Sciatic nerve (tissue), 2 donors: ENCODE data around the gene LIFR. TPM values are rescaled to one million over a fixed set of nuclear protein-coding genes. Genes with fewer than 3 reads are reported as not detected.

Experiments used
- ATAC-seq: fragments of 200-7000 bp; cut with Tn5 transposase; one replicate; pipeline ENCODE4 v1.9.1; 2020; ENCODE audit warnings: mild to moderate bottlenecking, moderate library complexity
- DNase-seq: peaks from one replicate; pipeline ENCODE4 v3.0.0-alpha.2; 2020; ENCODE audit warnings: low spot score
- intact Hi-C: fragments of 100-400 bp; cut with DNase I; formaldehyde crosslinking; loops from one replicate; pipeline ENCODE4 v1.14.2; 2022
- total RNA-seq: library from RNA; stranded (reverse); fragmentation: NEBNext Ultra II Directional; extraction: Animal tissue kit (Norgen Biotek cat#: 25700); gene quantifications from one replicate; pipeline ENCODE4 v1.2.1, GENCODE V29; 2021
- donor health status: DM: no; HTN: no; CAD: no.
- donor health status: DM: no; HTN: no; CAD: no.

The LIFR gene
- total RNA-seq, 1 donor from 2014 or later = 106 TPM

GRCh38 chr5:38555354-38556087 is 925 bp downstream of the LIFR start:
- intact Hi-C loops = no loop called here
- DNase-seq = no peak
- peak; percentile 2 for ATAC-seq

- no peak for DNase-seq
- intact Hi-C loops = no loop called here
- ATAC-seq = no peak
Measured at GRCh38 chr5:38554861-38555260, 1.6 kb downstream of the LIFR start.

DNA sequence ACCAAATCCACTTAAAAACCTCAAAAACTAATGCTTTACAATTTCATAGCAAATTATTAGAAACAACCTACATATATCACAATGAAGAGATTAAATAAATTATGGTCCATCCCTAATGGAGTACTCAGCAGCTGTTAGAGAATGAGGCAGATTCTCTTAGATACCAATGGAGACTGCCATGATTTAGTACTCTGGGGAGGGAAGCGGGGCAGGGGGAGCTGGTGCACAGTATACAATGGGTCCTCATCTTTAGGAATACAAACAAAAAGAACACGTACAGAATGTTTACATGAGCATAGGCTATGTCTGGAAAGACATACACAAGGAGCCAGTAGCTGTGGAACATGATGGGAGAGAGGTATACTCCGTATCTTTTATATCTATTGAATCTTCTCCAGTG is 2.0 kb downstream of the LIFR start:
- no peak for ATAC-seq
- intact Hi-C loops = no loop called here
- no peak for DNase-seq

DNA sequence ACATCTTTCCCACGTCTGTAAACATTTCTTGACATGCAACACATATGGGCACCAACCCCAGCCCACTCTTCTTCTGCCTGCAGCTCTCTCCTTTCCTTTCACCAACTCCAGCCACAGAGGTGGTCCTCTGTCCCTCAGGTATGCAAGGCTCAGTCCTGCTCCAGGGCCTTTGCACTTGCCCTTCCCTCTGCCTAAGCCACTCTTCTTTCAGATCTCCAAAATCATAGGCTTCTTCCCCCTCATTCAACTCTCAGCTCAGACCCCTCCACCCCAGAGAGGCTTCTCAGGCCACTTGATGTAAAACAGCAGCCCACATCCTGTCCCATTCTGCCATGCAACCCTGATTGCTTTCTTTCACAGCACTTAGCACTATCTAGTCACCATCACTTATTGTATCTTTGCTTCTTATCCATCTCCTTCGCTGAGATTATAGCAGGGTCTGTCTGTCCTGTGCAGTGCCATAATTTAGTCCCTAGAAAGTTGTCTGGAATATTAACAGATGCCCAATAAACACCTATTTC is 3.4 kb downstream of the LIFR start:
- DNase-seq = no peak
- no peak for ATAC-seq
- intact Hi-C loops = no loop called here

DNA sequence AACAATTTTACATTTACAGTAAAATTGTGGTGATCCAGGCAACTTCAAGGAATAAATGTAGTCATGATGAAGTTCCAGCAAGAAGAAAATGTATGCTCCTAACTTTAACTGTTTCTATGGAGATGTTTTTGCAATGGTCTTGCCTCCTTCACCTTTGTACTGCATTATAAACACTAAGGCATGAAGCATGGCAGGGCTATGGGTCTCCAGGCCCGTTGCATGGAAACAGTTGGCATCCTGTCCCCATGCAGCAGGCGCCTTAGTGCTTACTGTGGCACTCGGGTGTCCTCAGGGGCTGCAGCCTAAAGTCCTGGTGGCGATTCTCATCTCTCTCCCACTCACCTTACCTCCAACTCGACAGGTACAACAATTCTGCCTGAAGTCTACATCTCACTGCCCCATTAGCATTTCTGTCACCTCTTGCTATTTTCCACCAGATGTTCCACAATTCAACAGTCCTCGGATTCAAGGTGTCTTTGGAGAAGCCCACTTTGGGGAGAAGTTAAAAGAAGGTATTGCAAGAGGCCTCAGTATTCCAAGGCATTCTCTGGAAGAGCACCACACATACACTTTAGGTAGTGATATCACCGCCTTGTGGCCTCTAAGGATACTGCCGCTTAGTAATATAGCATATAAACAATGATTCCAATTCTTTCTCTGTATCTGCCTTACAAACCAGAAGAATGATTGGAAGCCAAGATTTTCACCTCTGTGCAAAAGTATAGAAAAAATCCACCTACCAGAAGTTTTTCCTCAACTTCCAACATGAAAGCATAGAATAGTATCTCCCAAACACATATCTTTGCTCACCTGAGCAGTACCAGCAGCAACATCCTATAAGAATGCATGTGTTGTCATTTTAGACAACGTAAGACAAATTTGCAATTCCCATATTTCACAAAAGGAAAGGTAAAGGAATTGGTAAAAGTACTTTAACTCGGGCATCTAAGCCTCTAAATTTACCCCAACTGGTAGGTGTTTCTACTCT is 5.1 kb downstream of the LIFR start:
- ATAC-seq (peak; percentile 31), DNase-seq (no peak)
- intact Hi-C loops = no loop called here

DNA sequence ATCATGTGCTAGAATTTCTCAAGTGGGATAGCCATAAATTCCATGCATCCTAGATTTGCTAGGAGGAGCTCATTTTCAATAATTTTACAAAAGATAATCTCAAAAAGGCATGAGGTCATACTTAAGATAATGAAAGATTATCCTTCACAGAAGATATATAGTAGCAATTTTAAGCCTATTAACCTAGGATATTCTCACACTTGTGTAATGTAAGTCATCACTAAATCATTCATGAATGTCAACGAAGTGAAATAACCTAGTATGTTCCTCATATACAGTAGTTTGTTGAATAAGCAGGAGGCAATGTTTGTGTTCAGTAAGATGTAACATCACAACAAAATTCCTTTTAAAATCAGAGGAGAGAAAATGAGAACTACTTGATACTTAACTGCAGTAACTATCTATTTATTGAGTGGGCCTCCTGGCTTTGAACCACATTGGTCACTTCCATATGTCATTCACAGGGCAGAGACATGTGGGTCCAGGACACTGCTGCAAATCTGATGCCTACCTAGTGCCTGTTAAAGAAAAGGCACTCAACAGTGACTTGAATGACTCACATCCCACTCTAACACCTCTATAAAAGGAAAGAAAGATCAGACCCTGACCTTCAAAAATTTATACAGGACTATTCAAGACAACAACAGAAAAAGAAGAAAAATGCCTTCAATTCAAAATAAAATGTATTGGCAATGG is 8.2 kb downstream of the LIFR start:
- intact Hi-C loops = no loop called here
- ATAC-seq (no peak), DNase-seq (no peak)

DNA sequence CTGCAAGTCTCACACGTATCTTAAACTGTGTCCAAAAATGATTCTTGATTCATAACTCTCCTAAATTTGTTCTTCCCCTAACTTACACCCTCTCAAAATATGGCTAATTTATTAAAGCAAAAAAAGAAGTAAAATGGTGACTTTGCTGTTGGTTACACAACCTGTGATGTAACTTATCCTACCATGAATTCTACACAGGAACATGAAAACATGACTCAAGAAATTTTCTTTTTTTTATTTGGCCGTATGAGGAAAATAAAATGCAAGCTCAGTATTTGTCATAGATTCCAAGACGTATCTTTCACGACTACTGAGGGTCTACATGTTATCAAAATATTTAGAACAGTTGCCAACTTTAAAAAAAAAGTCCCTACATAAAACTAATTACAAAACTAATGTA is 9.2 kb downstream of the LIFR start:
- no peak for ATAC-seq
- intact Hi-C loops = no loop called here

DNA sequence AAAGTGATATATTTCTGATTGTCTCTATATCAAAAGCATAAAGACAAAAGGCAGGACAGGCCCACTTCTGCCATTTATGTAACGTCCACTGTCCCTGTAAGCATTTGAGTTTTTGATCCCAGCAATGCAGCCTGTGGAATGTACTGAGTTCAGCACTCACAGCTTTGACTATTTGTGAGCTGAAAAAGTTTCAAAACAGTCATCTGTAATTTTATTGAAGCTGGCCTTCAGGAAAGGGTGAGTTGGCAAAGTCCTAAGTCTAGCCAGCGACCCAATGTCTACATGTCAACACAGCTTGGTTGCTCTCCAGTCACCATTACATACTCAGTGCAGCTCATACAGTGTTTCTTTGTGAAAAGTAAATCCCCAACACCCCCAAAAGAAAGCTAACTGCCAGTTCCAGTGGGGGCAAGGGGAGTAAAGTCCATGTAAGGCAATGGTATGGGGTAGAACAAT is 9.7 kb downstream of the LIFR start:
- intact Hi-C loops = no loop called here
- DNase-seq (no peak), ATAC-seq (no peak)

More for the DNA sequence above, 9.2 kb downstream of the LIFR start:
- no peak for DNase-seq

GRCh38 chr5:38543886-38544285 is 12.6 kb downstream of the LIFR start:
- ATAC-seq = no peak

DNA sequence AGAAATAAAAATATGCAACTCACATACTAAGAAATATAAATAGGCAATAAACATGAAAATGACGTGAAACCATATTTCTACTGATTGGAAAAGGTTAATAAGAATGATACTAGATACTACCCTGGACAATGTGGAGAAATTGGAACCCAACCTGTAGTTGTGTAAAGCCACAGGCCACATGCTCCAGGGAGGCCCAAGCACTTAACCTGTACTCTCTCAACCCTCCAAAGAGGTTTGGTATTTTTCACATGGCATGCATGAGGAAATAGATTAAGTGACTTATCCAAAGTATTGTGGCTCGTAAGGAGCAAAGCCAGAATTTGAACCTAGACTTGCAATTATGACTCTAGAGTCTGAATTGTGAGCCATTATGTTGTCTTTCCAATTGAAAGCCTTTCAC is 13.4 kb downstream of the LIFR start:
- ATAC-seq (no peak), DNase-seq (no peak)
- intact Hi-C loops = no loop called here

More at GRCh38 chr5:38543886-38544285, 12.6 kb downstream of the LIFR start:
- DNase-seq = no peak
- intact Hi-C loops = no loop called here

- ATAC-seq (no peak), DNase-seq (no peak)
- intact Hi-C loops = no loop called here
Measured at GRCh38 chr5:38541174-38541725, 15.2 kb downstream of the LIFR start.

GRCh38 chr5:38540314-38540713 is 16.1 kb downstream of the LIFR start:
- no peak for DNase-seq
- intact Hi-C loops = no loop called here

GRCh38 chr5:38538161-38538560 is 18.3 kb downstream of the LIFR start:
- ATAC-seq (no peak), DNase-seq (no peak)
- intact Hi-C loops = no loop called here

More at GRCh38 chr5:38540314-38540713, 16.1 kb downstream of the LIFR start:
- ATAC-seq = peak; percentile 67

DNA sequence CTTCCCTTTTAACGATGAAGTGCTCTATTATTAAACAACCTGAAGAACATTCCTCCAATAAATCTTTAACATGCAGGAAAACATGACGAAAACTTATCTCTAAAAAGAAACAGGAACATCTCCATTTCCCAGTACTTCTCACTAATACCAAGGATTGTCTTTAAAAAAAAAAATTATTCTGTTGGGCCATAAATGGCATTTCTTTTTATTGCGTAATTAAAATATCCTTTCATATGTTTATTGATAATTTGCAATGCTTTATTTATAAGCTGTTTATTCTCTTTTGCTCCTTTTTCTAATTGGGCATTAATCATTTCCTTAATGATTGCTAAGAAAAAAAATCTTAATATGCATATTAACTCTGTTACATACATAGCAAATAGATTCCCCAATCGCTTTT is 18.9 kb downstream of the LIFR start:
- DNase-seq (no peak), ATAC-seq (no peak)
- intact Hi-C loops = no loop called here

GRCh38 chr5:38536968-38537367 is 19.5 kb downstream of the LIFR start:
- intact Hi-C loops = no loop called here
- ATAC-seq (no peak), DNase-seq (no peak)

DNA sequence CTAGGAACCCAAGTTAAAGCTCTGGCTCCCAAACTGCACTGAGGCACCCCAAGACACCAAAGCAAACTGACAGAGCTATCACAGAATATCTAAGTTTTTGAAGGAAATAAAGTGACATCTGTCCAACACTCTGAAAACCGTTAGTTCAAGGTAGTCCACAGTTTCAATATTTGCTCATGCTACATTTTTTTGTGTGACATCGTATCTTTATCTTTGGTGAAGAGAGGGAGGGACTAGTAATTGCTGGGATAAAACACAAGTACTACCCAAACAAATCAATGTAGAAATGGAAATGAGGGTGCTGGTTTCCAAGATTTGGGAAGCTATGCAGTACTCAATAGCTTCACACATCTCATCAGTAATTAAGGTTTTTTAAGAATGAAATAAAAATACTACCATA is 20.6 kb downstream of the LIFR start:
- DNase-seq (no peak), ATAC-seq (no peak)
- intact Hi-C loops = no loop called here

- intact Hi-C loops = no loop called here
- ATAC-seq = no peak
- no peak for DNase-seq
Measured at GRCh38 chr5:38535248-38535750, 21.1 kb downstream of the LIFR start.

DNA sequence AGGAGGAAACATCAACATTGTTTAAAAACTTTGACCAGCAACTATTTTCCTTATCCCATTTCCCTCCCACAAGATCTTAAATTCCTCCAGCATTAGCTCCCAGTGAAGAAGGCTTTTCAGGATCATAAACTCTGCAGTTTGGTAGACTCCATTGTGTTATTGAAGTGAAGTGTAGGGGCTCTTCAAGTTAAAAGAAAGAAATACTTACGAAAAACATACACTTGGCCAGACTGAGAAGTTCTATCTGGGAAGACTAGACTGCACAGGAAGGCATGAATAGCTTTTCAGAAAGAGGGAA is 22.3 kb downstream of the LIFR start:
- no peak for DNase-seq
- no peak for ATAC-seq
- intact Hi-C loops = no loop called here
